Stimulated activated CD8-positive, alpha-beta memory T cell treated with anti-CD3 and anti-CD28 coated beads, Interleukin-7, amount 100 ng/mL, for 48 hours (primary cell): ENCODE data around the gene PLEKHH3.
"Not testable (repeated sequence)": the region's sequence is repeated elsewhere in the genome, so short reads cannot be mapped to it uniquely, and the experiment has no call there.

Experiments used
- DNase-seq, 2 donors: peaks; one replicate each; pipeline ENCODE4 v3.0.0-alpha.2; 2020; ENCODE audit warnings: low read depth in 1 of 2; ENCODE audit errors: extremely low read depth in 1 of 2

Gene PLEKHH3

DNA sequence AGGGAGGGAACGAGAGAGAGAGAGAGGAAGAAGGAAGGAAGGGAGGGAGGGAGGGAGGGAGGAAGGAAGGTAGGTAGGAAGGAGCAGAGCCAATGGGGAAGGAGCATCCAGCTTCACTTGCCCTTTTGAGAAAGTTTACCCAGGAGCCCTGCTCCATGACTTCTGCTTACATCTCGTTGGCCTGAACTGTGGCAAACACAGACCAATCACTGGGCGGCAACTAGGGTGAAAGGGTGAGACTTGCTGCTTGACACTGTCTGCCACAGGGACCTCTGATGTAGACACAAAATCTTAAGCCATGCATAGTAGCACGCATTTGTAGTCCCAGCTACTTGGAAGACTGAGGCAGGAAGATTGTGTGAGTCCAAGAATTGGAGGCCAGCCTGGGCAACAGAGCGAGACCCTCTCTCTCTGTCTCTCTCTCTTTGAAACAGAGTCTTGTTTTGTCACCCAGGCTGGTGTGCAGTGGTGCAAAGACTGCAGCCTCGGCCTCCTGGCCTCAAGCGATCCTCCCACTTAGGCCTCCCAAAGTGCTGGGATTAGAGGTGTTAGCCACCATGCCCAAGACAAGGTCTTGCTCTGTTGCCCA, 37.2 kb downstream of the PLEKHH3 start:
- DNase-seq: no peak

GRCh38 chr17:42632949-42633444, 43.8 kb downstream of the PLEKHH3 start:
- DNase-seq: no peak

- no peak for DNase-seq
Measured at GRCh38 chr17:42629411-42630009, 47.3 kb downstream of the PLEKHH3 start.

- not testable (repeated sequence) for DNase-seq
Measured at GRCh38 chr17:42627032-42627764, 49.6 kb downstream of the PLEKHH3 start.

GRCh38 chr17:42623732-42624596, 52.8 kb downstream of the PLEKHH3 start:
- no peak for DNase-seq

GRCh38 chr17:42623271-42623670, 53.5 kb downstream of the PLEKHH3 start:
- DNase-seq: no peak

- not testable (repeated sequence) for DNase-seq
Measured at GRCh38 chr17:42621987-42622386, 54.8 kb downstream of the PLEKHH3 start.

GRCh38 chr17:42618442-42619150, 58.2 kb downstream of the PLEKHH3 start:
- no peak for DNase-seq

DNA sequence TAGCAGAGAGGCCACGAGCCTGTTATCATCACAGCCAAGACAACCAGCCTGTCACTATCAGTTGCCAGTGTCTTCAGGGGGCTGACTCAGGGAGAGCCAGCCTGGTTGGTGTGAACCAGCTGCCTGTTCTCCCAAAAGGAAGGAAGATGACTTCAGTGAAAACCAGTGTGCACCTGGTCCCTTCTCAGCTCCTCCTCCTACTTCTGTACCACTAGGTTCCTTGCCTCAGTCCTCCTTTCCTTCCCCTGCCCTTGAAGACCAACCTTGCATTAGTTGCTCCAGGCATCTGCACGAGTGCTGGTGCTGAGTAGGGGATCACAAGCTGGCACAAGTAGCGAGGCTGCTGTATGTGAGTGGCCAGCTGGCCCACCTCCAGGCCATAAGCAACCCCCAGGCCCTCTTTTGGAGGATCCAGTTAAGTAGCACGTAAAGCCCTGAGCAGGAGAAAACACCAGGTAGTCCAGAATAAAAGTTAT, 58.8 kb downstream of the PLEKHH3 start:
- no peak for DNase-seq
